GM18861 (cell line): Measurements from ENCODE around the gene PEF1.

Experiments used
- ATAC-seq: cut with Tn5 transposase; IDR thresholded peaks from one replicate; pipeline ENCODE4 v1.9.1; 2021; ENCODE audit not compliant: unreplicated experiment

PEF1 gene

DNA sequence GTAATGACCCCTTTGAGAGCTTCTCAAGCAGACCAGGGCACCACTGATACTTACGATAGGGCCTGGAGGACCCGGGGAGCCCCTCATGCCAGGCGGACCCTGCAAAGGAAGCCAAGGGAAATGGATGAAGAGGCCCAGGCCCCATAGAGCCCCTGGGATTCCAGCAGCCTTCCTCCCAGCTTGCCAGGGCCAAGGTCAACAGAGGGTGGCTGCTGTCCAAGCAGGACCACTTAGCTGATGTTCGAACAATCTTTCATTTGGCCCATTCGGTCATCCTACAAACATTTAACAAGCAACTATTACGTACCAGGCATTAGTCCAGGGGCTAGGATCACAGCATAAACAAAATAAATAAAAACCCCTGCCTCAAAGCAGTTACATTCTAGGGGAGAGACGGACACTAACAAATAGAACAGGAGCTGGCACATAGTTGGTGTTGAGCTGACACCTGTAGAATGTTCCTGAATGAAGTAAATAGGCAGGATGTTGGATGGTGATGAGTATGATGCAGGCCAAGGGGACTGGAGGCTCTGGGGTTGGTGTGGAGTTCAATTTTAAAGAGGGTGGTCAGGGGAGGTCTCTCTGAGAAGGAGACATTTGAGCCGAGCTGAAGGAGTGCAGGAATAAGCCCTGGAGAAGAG is 27.0 kb upstream of the PEF1 start:
- ATAC-seq = no peak

DNA sequence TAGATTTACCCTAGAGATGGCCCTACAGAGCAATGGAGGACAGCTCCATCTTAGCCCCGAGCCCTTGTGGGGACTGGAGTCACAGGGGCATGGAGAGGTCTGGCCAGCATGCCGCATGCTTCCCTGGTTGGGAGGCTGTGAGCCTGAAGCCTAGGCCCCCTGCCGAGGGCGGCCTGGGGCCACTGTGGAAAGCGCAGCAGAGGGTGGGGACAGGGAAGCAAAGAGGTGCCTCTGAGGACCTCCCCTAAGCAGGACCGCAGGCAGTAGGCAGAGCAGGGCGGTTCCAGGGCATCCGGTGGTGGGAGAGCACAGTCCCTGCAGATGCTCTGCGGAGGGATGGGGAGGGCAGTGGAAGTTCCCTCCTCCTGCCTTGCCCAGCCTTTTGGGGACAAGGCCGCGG is 26.5 kb upstream of the PEF1 start:
- ATAC-seq = no peak

DNA sequence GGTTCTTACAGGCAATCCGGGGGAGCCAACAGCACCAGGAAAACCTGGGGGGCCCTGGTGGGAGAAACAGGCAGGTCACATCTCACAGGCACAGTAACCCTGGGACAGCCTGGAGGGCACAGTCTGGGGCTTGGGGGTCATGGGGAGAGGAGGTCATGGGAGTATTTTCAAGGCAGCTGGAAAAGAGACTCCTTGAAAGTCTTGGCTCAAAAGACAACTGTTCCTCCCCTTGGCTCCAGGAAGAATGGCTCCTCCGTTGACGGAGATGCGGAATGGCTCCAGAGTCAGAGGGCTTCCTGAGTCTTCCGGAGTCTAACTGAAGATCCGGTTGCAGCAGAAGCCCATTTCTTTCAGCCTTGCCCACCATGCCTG is 25.9 kb upstream of the PEF1 start:
- ATAC-seq = no peak

DNA sequence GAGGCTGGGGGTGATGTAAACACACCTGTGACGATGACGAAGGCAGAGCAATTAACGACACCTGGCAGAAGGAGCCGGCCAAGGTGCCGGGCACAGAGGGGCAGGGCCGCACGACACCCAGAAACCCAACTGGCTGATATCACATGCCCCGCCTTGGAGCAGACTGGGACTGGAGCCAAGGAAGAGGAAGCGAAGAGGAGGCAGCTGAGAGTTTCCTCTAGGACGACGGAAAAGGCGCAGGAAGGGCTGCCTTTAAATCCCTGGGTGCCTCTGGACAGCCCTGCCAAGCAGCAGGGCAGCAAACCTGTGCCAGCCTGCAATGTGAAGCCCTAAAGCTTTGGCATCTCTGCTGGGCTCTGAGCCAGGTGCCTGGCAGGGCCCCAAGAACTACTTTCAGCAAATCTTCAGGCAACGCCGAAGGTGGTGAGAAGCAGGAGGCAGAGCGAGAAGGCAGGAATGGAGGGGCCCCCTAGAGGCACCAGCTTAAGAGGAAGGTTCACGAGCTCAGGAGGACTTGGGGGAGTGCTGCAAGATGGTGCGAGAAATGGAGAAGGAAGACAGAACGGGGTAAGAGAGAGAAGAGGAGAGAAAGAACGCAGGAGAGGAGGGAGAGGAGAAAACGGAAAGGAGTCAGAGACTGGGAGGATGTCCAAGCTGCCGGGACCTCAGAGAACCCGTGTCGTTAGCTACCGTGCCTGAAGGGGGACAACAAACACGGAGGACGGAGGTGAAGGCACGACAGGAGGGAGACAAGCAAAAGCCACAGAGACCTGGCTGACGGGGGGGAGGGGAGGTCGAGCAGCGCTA is 25.3 kb upstream of the PEF1 start:
- ATAC-seq = no peak

DNA sequence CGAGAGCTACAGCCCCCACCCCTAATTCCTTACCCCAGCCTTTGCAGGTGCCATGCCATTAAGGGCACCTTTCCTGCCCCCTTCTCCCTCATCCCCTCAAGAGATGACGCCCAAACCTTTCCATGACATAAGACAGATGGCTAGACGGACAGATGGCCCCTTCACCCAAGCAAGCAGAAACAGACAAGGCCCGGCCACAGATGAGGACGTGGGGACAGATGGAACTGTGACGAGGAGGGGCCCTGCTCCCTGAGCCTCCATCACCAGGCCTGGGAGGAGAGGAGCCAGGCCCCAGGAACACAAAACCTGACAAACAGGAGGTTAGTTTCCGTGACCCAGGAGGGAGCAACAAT is 24.7 kb upstream of the PEF1 start:
- no peak for ATAC-seq

DNA sequence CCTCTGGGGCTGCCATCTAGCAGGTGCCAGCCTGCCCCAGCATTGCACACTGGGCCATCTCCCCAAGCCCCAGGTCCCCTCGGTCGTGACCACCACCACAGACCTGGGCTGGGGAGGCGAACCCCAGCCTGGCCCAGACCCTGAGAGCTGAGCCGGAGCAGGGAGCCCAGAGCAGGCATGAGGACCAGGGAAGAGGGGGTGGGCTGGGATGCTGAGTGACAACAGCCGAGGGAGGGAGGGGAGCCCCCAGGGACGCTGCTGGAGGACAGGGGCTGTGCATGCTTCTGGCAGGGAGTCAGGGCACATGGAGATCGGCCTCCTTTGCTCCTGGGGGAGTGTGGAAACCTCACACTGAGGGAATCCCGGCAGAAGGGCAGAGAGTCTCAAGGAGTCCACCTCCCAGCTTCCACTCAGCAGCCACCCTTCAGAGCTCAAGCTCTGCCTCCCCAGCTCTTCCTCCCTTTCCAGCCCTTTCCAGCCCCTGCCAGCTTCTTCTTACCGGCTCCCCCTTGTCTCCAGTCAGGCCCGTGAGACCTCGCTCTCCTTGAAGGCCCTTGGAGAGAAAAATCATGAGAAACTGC is 23.7 kb upstream of the PEF1 start:
- no peak for ATAC-seq

DNA sequence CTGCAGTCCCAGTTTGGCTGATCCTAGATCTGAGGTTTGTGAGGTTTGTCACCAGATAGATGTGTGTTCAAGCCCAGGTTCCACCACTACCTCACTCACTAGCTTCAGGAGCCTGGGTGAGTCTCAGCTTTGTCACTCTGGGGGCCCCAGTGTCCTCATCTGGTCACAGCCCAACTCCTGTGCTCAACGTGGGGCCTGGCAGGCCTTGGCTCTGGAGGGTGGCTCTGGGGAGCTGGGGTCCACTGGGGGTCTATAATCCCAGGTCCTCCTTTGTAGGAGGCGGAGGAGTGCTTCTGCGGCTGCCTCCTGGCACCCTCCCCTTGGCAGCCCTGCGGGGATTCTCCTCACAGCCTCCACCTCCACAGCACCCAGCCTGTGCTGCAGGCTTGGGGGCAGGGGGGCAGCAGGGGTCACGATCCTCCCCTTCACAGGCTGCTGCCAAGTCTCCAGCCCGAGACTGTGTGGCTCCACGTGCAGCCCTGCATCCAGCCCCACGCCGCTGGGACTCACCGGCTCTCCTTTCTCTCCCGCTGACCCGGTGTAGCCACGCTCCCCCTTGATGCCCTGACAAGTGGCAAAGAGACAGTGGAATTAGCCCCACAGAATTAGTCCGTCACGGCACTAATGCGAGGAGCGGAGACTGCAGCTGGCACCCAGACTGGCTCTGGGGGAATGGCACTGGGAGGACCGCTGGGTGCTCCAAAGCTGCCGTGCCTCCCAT is 22.5 kb upstream of the PEF1 start:
- no peak for ATAC-seq

DNA sequence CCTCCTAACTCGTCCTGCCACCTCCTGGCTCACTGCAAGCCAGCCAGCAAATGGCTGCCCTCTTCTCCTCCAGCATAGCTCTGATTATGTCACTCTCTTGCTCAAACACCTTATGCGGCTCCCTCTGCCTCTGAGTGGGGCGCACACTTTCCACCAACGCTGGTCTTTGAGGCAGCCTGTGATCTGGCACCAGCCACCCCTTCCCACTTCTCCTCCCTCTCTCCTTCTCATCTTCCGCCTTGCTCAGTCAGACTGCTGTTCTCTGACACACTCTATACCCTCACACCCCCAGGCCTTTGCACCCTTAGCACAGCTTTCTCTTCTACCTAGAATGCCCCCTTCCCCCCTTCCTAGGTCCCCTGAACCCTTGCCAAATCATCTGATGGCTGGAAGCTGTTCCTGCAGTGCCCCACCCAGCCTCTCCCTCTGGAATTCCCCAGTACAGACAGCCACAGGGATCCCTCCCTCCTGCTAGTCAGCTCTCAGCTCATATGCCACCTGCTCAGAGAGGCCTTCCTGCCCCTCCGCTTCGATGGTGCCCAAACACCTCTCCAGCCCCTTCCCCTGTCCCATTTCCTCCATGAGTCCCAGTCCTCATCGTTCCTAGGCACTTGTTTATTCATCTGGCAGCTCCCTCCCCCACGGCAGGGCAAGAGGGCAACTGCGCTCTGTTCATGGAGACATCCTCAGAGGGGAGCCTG is 21.7 kb upstream of the PEF1 start:
- ATAC-seq = no peak

DNA sequence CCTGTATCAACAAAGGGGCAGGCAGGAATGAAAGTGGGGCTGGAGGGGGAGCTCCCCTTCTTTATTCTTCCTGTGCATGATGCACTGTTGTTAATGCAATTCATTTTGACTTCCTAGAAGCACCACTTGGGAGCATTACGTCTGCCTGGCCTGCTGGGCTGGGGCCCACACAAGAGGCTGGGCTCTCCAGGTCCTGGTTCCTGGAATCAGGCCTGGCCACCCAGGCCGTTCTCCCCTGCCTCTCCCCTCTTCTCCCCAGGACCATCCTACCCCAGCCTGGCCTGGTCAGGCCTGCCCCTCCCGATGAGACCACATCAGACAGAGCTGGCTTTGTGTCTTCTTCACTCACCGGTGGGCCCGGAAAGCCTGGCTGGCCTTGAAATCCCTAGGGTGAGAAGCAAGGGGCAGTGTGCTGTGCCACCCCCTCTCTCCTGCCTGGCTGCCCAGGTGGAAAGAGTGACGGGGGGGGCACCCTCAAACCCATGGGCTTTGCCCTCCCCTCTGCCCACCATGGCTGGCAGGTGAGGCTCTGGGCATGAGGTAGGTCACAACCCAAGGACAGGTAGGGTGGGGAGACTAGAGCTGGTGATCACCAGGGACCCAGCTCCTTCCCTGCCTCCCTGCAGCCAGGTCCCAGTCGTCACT is 20.7 kb upstream of the PEF1 start:
- ATAC-seq = no peak

DNA sequence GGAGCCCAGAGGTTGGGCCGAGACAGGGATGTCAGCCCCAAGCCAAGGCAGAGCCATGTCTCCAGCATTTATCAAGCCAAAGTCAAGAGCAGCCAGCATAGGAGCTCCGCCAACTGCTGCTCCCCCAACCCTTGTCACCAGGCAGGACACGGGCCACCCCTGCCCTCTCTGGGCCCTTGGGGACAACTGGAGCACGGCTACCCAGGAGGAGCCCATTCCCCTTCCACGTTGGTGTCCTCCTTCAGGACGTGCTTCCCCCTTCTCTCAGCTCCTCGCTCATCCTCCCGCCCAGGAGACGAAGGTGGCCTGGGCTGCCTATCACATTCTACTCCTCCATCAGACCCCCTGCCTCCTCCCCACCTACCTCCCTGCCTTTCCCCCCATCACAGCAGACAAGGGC is 19.9 kb upstream of the PEF1 start:
- no peak for ATAC-seq

DNA sequence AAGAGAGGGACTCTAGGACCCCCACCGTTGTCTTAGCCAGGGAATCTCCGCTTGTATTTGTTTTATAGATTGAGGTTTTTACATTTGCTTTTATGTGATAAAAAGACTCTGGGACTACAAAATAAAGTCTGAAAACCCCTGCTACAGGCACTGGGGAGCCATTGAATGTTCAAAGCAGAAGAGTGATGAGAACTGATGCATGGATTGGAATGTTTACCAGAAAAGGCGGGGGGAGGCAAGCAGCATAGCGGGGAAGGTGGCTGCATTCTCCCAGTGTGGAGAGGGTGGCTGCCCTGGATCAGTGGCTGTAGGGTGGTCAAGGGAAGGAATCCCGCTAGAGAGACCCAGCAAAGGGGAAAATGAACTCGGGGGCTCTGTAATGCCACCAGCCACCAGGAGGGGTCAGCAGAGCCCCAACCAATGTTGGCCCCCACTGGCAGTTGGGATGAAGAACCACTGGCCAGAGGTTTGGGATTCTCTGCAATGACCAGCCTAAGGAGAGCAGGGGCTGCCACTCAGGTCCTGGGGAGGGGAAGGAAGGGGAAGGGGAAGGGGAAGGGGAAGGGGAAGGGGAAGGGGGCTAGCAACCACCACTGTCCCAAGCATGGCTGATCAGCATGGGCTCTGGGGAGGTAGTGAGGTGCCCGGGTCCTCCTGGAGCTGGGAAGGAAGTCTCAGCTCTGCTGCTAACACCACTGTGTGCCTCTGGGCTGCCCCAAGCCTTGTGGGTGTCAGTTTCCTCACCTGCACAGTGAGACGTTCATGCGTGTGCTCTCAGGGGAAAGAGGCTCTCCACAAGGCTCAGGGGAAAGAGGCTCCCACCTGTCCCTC is 19.2 kb upstream of the PEF1 start:
- no peak for ATAC-seq

DNA sequence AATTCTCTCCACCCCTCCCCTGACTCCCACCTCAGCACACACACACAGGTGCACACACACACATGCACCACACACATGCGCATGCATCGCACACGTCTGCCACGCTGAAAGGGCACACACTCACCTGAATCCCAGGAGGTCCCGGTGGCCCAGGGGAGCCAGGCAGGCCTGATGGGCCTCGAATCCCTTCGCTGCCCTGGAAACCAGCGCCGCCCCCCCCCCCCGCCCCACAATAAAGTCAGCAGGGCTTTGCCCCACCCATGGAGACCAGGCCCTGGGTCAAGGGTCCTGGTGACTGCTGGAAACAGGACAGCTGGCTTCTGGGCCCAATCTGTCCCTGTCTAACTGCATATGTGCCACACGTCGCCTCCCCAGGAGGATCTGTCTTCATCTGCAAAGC is 17.8 kb upstream of the PEF1 start:
- no peak for ATAC-seq

DNA sequence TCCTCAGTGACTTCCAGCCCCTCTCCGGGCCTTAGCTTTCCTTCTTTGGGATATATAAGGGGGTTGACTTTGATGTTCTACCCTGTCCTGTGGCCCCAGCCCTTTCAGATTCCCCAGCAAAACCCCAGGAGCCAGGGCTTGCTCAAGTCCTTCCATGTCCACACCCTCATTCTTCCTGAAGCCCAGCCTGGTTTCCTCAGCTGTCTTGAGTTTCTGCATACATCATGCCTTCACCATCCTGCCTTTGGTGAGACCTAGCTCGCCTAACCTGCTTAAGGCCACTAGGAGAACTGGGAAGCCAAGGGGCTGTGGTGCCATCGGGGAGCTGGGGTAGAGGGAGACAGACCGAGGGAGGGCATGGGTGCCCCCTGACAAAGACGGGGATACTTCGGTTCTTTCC is 17.2 kb upstream of the PEF1 start:
- no peak for ATAC-seq

DNA sequence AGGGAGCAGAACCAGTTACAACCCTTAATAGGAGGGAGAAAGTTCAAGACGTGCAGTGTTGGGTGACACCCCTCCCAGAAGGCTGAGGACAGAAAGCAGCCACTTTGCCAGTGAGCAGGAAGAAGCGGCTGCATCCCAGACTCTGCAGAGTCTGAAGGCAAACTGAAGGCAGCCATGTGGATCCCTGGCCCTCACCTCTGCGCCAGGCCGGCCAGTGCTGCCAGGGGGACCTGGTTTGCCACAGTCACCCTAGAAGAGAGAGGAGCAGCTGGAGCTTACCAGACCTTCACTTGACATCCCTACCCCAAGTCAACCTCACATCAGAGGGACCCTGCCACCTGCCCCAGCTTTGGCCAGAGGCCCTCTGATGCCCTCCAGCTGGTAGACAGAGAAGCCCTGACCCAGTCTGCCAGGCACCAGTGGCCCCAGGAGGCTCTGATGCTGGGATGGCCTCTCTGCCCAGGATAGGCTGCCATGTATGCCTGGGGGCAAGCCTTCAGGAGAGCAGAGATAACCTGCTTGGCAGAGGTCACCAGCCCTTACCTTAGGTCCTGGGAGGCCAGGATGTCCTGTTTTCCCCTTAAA is 16.3 kb upstream of the PEF1 start:
- ATAC-seq = no peak

DNA sequence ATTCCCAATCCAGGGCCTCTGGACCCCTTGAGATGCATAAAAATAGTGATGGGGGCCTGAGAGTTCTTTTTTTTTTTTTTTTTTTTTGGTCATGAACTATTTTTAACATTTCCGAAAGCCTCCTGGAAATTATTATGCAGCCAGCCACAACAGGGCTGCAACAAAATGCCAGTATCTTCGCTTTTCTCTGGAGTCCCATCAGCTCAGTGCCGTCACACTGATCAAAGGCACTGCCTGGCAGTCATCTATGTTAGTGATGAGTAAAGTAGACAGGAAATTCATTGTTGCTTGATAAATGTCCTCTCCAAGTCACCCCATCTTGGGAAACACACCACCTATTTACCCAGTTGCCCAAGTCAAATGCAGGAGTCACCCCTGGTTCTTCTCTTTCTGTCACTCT is 15.2 kb upstream of the PEF1 start:
- no peak for ATAC-seq

DNA sequence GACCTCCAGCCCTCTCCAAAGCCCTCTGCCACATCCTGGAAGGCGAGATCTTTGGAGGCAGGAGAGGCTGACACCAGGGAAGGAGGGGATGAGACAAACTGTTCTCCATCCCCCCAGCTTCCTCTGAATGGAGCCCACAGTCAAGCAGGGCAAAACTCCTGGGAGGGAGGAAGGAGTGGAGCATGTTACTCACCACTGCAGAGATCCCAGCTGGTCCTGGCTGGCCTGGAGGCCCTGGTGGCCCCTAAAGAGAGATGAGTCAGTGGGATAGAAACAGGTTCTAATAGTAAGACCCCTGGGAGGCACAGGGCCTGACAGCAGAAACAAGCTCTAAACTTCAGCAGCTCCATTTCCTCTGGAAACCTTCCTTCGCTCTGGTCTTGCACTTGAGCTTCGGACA is 14.0 kb upstream of the PEF1 start:
- ATAC-seq = no peak

DNA sequence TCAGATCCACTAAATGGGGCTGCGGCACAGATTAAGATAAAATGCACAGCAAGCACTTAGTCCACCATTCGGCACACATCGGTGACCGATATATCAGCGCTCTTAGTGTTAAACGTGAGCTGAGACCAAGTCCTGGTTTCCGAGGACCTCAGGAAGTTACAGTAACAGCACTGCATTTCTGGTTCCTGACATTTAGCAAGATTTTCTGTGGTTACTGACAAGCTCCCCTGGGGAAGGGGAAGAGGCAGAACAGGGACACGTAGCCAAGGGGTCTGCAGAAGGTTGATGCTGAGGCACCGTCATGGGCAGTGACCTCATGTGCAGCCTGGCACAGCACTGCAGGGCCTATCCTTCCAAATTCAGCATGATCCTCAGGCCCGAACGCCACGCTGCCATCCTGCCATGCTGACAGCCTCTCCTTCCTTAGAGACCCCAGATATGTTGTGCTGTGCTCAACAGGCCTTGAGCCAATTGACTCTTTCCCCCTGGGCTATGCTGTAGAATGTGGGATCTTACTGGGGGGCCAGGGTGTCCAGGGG is 13.4 kb upstream of the PEF1 start:
- no peak for ATAC-seq

DNA sequence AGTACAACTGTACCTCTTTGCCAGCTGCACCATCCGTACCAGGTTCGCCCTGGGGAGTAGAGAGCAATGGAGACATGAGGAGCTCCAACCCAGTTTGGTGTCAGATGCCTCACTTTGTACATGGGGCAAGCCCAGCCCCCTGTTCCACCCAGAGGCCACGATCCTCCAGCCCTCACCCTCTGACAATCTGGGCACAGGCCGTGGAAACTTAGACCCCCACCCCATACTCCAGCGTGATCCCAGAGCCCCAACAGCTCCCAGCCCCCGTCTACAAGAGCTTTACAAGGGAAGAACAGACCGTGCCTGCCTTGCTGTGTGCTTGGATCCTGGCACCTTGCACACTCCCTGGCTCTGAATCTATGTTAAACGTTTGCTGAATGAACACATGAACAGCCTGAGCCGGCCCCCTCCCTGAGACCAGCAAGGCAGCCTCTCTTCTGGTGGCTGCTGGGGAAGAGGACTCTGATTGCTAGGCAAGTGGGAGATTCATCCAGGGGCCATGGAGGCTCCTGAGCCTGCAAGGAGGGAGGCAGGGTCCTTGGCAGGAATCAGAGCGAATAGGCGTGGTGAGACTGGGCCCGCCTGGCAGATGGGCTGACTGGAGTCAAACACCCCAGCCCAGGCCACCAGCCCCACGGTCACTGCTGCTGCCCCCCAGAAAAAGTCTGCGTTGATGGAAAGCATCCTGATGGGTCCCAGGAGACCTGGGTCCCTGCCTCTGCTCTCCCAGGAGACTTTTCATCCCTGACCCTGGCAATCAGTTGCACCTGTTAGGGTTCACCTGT is 12.5 kb upstream of the PEF1 start:
- ATAC-seq = no peak

DNA sequence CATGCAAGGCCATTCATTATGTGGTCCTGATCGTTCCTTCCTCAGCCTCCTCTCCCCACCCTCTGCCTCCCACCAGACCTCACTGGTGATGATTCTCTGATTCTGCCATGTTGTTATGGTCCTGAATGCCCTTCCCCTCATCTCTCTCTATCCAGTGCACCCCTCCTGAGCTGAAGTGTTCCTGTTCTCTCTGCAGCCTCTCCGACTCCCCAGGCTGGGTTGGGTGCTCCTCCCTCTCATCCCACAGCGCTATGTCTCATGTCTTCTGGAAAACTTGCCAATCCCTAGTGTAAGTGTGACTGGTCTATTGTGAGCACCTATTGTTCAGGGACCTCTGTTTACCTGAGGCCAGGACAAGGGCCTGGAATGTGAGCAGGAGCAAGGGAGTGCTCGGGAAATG is 11.1 kb upstream of the PEF1 start:
- ATAC-seq = no peak
